HG02885 (cell line): Measurements from ENCODE around the gene LCNL1.

Experiments
- ATAC-seq: cut with Tn5 transposase; IDR thresholded peaks from one replicate; pipeline ENCODE4 v1.9.1; 2021; ENCODE audit warnings: mild to moderate bottlenecking; ENCODE audit not compliant: unreplicated experiment, poor library complexity

Gene LCNL1

DNA sequence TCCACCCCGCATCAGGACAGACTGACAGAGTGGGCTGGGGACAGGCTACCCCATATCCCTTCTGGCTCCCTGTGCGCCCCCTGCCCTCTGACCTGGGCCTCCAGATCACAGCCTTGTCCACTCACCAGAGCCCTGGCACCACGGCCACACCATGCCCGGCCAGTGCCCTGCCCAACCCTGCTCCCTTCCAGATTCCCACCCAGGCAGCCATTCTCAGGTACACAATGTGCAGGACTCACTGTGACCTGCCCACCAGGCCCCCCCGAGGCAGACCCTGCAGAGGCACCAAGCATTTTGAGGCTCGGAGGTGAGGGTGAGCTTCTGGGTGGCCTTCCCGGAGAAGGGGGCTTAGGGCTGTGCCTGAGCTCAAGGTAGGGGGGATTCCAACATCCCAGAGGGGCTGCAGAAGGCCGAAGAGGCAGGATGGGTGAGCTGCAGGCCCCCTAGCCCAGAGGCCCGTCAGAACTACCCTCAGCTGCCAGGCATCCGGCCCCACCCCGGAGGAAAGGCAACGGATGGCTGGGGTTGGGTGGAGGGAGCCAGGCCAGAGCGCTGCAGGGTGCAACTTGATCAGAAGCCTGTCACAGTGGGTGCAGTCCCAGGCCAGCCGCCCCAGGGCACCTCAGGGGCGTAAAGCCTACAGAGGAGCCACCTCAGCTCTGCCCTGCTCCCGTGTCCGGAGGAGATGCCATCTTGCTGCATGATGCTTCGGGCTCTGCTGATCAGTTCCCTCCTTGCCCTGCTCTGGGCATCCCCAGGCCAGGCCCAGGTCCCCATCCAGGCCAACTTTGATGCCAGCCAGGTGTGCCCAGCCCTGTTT, at the start of gene LCNL1:
LCNL1 (plus strand) TSS at position 762 of the 820 bp plus-strand sequence. CDS start 594 bp downstream, outside the sequence.
- no peak for ATAC-seq

DNA sequence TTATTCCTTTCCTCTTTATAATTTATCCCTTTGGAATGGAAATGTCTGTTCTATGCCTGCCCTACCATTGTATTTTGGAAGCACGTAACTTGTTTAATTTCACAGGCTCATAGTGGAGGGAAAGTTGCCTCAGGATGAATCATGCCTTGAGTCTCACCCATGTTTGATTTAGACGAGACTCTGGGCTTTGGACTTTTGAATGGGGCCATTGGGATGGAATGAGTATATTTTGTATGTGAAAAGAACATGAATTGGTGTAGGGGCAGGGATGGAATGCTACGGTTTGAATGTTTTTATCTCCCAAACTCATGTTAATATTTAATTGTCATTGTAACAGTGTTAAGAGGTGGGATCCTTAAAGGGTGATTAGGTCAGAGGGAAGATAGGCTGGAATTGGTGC, 48.5 kb upstream of the LCNL1 start:
- no peak for ATAC-seq

DNA sequence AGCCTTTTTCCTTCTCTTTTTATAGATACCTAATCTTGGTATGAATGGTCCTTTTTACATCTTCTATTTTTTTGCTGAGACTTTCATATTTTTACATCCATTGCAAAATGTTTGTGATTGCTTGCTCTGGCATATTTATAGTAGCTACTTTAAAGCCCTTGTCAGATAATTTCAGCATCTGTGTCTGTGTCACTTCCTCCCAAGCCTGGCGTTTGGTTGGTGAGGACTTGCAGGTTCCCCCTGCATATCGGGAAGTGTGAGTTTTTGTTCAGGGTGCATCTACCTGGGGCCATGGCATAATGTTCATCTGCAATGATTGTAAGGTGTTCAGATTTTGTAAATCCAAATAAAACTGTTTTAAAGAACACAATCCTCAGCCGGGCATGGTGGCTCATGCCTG, 47.1 kb upstream of the LCNL1 start:
- ATAC-seq = no peak

DNA sequence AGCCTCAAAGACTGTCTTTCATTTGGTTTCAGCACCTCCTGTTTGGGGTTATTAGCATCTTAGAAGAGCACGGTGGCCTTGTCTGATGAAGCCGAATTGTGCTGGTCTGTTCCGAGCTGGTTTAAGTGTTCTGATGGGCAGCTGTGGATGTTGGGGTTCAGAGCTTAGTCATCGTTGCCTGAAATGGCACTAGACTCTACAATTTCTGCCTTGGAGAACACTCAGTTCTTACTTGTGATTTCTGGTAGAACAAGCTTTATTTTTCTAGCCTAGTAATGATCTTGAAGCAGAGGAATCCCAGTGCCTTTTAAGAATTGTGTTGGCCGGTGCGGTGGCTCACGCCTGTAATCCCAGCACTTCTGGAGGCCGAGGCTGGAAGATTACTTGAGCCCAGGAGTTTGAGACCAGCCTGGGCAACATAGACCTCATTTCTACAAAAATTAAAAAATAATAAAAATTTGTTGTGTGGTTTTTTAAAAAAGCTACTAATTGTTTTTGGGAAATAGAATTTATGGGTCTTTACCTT, 46.1 kb upstream of the LCNL1 start:
- ATAC-seq = no peak

DNA sequence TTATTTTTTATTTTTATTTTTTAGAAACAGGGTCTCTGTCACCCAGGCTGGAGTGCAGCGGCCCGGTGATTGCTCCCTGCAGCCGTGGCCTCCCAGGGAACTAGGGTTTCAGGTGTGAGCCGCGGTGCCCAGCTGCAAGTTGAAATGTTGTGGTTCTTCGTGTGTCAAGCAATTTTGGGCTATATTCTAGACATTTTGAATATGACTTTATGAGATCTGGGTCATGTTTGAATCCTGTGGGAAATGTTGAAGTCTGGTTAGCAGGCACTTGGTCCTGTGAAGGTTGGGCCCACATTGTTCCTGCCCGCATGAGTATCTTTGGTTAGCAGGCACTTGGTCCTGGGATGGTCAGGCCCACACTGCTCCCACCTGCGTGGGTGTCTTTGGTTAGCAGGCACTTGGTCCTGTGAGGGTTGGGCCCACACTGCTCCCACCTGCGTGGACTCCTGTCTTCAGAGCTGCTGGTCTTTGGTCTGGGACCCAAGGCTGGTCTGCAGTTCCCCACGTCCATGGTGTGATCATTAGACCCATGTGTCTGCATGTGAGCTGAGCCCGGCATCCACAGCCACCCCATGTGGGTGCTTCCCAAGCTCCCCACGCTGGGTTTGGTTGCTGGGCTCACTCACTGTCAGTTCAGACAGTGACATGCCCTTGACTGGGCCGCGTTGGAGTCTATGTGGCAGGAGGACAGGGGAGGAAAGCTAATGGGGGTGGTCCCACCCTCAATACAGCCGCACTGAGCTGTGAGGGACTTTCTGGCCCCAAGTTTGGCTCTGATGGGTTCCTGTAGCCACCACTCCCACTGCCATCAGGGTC, 45.4 kb upstream of the LCNL1 start:
- ATAC-seq = no peak

DNA sequence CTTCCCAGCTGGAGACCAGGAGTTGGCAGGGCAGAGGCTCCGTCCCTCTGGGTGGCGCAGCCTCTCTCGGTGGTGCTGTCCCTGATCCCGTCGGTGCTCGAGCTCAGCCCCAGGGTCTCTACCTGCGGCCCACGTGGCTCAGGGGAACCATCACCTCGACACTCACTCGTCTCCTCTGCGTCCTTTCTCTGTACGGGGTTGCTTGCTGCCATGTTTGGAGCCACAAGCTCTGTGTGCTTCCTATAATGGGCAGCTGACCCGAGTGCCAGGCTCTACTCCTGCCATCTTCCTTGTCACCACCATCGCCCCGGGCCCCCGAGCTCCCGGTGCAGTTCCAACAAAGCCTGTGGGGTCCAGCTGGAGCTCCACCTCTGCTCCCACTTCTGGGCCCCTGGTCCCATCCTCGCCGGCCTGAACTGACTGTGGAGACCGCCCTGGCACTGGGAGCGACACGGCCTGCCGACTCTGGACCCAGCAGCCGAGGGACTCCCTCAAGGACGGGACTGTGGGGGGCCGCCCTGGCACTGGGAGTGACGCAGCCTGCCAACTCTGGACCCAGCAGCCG, 43.3 kb upstream of the LCNL1 start:
- no peak for ATAC-seq

DNA sequence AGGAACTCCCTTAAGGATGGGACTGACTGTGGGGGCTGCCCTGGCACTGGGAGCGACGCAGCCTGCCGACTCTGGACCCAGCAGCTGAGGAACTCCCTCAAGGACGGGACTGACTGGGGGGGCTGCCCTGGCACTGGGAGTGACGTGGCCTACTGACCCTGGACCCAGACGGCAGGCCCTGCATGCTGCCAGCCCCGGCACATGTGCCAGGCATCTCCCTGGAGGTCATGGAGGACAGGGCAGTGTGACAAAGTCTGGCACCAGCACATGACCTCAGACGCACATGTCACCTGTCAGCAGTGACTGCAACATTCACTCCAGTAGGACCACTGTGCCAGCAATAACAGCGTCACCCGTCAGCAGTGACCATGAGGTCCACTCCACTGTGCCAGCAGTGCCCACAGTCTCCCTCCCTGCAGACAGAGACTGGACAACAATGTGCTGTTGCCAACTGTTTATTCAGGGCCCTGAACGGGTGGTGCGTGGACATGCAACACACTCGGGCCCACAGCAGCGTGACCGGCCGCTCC, 42.7 kb upstream of the LCNL1 start:
- ATAC-seq = no peak

DNA sequence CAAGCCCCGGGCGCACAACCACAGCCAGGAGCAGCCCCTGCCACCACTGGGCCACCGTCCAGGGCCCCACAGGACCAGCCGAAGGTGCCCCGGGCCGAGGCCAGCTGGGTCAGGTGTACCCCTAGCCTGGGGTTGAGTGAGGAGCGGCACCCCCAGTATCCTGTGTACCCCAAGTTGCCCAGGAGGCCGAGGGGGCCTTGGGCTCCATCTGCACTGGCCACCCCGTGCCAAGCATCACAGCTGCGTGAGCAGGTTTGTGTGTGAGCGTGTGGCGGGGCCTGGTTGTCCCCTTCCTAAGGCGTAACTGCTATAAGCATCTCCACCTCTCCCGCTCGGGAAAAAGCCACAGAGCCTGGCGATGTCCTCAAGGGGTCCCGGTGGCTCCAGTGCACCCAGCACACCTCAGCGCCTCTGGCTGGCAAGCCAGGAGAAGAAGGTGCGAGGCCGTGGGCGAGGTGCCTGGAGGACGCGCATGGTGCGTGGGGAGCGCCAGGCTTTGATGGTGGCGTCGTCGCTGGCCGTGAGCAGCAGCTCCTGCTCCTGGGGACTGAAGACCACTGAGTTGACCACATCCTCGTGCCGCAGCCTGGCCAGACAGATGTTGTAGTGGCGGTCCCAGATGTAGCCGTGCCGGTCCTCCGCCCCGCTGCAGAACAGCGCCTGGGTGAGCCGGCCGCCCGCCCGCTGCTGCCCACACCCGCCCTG, 42.1 kb upstream of the LCNL1 start:
- ATAC-seq = no peak

DNA sequence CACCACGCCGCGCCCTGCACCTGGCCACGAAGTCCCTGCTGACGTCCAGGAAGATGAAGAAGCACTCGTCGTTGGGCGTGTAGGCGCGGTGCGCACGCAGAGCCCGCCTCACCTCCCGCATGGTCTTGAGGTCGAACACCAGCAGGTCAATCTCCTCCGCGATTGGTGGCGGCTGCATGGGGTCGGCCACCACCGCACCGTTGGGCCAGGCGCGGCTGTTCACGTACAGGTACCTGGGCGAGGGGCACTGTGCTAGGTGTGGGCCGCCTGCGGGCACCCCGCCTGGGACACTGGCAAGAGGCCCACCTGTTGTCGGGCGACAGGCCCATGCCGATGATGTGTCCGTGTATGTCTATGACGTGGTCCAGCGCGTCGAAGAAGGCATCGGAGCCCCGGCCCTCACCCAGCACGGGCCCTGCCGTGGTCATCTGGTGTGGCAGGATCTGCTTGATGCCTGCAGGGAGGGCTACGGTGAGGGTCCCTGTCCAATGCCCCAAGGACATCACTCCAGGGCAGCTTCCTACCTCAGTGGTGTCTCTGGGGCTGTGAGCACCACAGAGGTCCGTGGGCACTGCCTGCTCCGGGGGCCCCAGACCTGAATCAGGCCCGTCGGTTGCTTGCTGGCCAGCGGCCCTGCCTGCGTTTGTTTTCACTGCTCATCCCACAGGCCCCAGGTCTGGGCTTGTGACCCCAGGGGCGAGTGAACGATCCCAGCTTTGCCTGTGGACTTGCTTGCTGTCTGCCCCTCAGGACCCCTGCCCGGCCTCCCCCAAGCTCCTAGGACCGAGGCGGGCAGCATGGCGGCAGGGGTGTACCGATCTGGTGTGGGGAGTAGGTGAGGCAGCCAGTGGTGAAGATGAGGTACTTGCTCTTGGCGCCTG, 41.3 kb upstream of the LCNL1 start:
- ATAC-seq = no peak

DNA sequence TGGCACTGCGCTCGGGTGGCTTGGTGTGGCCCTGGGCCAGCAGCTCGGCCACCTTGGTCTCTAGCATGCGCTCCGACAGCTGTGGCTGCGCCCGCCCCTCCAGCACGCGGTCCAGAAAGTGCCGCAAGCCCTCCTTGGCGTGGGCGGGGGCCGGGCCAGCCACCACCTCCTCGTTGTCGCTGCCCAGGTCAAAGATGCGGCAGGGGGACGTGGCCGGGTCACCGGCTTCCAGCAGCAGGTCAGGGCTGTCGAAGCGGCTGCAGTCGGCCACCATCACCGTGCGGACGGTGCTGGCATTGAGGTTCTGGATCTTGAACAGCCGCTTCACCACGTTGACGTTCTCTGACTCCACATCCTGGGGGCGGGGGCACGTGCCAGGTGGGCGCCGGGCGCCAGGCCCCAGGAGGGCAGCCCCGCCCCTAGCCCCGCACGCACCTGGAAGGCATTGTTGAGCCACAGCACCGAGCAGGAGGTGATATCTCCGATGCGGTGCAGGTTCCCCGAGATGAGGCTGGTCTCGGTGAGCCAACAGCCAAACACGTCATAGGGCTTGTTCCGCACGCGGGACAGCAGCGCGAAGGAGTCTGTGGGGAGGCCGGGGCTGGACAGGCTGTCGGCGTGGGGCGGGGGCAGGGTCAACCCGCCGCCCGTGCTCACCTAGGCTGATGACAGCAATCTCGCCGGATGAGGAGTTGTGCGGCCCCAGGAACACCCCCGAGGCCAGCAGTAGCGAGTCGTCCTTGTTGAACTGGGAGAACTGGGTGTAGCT, 40.5 kb upstream of the LCNL1 start:
- ATAC-seq = no peak

DNA sequence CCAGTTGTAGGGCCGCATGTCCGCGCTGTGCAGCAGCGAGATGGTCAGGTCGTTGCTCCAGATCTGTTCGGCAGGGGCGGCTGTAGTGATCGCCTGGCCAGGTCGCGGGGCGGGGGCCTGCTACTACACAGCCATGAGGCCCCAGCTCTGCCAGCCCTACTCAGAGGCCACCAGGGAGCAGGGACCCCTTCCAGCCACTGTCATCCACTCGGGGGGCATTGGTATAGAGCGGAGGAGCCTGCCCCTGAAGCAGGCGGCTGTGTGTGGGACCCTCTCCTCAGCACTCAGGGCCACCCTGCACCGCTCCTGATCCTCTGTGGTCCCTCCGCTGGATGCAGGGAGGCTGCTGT, 39.9 kb upstream of the LCNL1 start:
- ATAC-seq = no peak

DNA sequence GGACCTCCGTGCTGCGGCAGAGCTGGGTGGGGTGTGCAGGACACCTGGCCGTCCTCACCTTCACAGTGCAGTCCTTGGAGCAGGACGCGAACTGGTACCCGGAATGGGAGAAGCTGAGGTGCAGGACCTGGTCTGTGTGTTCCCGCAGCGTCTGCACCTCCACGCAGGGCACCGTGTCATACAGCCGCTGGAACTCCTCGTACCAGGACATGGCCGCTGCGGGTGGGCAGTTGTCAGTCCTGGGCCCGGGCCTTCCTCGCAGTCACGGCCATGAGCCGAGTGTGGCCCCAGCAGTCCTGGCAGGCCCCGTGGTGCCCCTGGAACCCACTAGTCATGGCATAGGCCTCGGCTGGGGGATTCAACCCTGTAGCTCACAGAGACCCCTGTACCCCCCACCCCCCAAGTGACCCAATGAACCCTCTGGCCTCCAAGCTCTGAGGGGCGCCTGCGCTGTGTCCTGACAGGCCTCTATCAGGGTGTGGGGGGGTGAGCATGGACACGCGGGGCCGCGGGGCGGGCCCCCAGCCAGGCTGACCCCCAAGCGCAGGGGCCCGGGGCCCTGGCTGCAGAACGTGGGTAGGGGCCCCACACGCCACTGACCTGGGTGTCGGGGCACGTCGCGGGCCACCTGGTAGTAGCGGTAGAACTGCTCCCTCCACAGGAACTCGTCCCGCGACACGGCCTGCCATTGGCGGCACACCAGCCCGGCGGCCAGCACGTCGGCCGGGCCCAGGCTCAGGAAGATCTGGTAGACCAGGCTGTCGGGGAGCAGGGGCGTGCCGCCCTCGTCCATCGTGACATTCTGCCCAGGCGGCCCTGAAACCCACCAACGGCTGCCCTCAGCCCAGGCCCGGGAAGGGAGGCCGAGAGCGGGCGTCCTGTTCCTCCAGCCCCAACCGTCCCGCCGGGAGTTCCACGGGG, 39.2 kb upstream of the LCNL1 start:
- peak; percentile 27 for ATAC-seq

DNA sequence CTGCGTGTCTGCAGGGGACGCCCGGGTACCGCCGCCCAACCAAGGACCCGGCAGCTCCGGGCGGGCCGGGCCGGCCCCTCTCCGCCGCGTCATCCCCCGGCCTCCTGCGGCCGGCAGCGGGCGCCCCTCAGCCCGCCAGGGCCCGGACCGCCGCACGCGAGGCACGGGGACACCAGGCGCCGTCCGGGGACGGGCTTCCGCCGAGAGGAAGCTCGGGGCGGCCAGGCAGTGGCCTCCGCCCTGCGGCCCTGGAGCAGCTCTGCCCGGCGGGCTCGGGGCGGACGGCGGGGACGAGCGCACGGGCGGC, 38.6 kb upstream of the LCNL1 start:
- peak; percentile 38 for ATAC-seq

DNA sequence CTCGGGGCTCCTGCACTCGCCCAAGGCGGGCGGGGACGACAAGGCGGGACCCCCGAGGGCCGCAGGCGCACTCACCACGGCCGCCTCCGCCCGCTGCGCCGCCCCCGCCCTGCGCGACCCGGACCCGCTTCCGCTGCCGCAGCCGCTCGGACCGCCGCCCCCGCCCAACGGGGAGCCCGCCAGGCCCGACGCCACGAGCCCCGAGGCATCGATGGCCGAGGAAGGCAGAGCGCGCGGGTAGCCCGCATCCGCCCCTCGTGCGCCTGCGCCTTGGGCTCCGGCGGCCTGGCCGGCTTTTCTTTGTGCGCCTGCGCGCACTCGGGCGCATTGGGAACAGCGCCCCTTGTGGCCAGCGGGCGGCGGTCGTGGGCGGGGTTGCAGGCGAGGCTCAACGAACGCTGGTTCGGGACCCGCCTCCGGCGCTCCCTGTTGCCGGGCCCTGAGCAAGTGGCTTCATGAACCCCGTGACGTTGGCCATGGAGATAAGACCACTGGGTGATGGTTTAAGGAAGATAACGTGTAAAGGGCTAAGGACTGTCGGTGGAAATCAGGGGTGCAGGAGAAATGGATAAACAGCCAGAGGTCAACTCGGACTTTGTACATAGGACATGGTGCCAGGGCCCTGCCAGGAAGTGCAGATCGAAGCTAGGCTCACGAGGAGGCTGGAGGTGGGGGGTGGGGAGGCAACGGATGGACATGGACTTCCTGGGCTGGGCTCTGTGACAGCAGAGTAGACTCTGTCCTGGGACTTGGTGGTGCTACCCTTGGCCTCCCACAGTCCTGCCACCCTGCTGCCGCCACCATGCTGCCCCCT, 38.1 kb upstream of the LCNL1 start, which contains the start of the genes C8G and FBXW5:
C8G (plus strand) TSS at position 725 of the 814 bp plus-strand sequence; CDS start at position 803, 78 bp downstream.
FBXW5 (minus strand) TSS at position 220 of the 814 bp plus-strand sequence. CDS start 655 bp downstream, outside the sequence.
- ATAC-seq = peak; percentile 84

DNA sequence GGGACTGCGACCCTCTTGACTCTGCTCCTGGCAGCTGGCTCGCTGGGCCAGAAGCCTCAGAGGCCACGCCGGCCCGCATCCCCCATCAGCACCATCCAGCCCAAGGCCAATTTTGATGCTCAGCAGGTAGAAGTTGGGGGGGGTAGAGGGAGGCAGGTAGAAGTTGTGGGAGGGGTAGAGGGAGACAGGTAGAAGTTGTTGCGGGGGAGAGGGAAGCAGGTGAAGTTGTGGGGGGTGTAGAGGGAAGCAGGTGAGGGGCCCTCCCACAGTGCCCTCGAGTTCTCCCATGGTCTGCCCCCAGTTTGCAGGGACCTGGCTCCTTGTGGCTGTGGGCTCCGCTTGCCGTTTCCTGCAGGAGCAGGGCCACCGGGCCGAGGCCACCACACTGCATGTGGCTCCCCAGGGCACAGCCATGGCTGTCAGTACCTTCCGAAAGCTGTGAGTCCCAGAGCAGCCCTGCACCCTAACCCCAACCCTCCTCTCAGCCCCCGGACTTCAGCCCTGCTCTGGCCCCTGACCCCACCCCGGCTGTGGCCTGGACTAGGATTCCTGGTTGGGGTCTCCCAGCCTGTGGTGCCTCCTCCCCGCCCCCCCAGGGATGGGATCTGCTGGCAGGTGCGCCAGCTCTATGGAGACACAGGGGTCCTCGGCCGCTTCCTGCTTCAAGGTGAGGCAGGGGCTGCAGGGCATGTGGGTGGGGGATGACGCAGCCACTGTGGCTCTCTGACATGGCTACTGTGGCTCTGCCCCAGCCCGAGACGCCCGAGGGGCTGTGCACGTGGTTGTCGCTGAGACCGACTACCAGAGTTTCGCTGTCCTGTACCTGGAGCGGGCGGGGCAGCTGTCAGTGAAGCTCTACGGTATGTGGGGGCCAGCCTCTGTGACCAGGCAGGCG, 37.2 kb upstream of the LCNL1 start:
- ATAC-seq = no peak
